Hepatocyte (in vitro differentiated cells): ENCODE data around the gene ADGRV1. TPM values are rescaled to one million over a fixed set of nuclear protein-coding genes. Genes with fewer than 3 reads are reported as not detected.

ENCODE experiments used
- DNase-seq: peaks from one replicate; pipeline ENCODE4 v3.0.0-alpha.2; 2016; ENCODE audit warnings: low spot score
- H2AFZ ChIP-seq: fragments of 200-600 bp; sonication (generic); 2 replicates; pipeline ENCODE4 v1.6.0; 2016; ENCODE audit warnings: antibody characterized with exemption, mild to moderate bottlenecking
- H3K27ac ChIP-seq: fragments of 200-600 bp; sonication (generic); 2 replicates; pipeline ENCODE4 v1.5.1; 2016; ENCODE audit warnings: mild to moderate bottlenecking
- H3K27me3 ChIP-seq: fragments of 200-600 bp; sonication (generic); 2 replicates; pipeline ENCODE4 v1.6.1; 2016
- H3K36me3 ChIP-seq: fragments of 200-600 bp; sonication (generic); replicated peaks from 2 replicates; pipeline ENCODE4 v1.5.1; 2016; ENCODE audit warnings: low read depth; ENCODE audit not compliant: insufficient read depth
- H3K4me1 ChIP-seq: fragments of 200-600 bp; sonication (generic); 2 replicates; pipeline ENCODE4 v1.5.1; 2016; ENCODE audit warnings: mild to moderate bottlenecking, moderate library complexity; ENCODE audit not compliant: insufficient read depth
- H3K4me2 ChIP-seq: fragments of 200-600 bp; sonication (generic); 2 replicates; pipeline ENCODE4 v1.6.0; 2016
- H3K4me3 ChIP-seq: fragments of 200-600 bp; sonication (generic); 2 replicates; pipeline ENCODE4 v1.5.1; 2016; ENCODE audit warnings: mild to moderate bottlenecking
- H3K79me2 ChIP-seq: fragments of 200-600 bp; sonication (generic); 2 replicates; pipeline ENCODE4 v1.6.0; 2017; ENCODE audit warnings: mild to moderate bottlenecking
- H3K9me2 ChIP-seq: fragments of 200-600 bp; sonication (generic); replicated peaks from 2 replicates; pipeline ENCODE4 v1.6.0; 2017; ENCODE audit warnings: mild to moderate bottlenecking; ENCODE audit not compliant: insufficient read depth
- H3K9me3 ChIP-seq: fragments of 200-600 bp; sonication (generic); 2 replicates; pipeline ENCODE4 v1.5.1; 2016; ENCODE audit warnings: low read depth, mild to moderate bottlenecking
- H4K20me1 ChIP-seq: fragments of 200-600 bp; sonication (generic); 2 replicates; pipeline ENCODE4 v1.6.0; 2016; ENCODE audit warnings: mild to moderate bottlenecking; ENCODE audit not compliant: insufficient read depth, poor library complexity, severe bottlenecking
- EZH2 ChIP-seq: fragments of 200-600 bp; sonication (generic); IDR thresholded peaks from 2 replicates; pipeline ENCODE4 v1.6.1; 2016; ENCODE audit warnings: antibody characterized with exemption, mild to moderate bottlenecking, borderline replicate concordance
- EZH2phosphoT487 ChIP-seq: fragments of 200-600 bp; sonication (generic); IDR thresholded peaks from one replicate; pipeline ENCODE4 v1.6.1; 2018; ENCODE audit warnings: antibody characterized with exemption, mild to moderate bottlenecking, low read depth, moderate library complexity; ENCODE audit not compliant: unreplicated experiment, severe bottlenecking
- WGBS: methylation state at CpG from one replicate; pipeline ENCODE4 v1.1.6; 2016; ENCODE audit warnings: low lambda C conversion rate; ENCODE audit errors: missing lambda C conversion rate; 5-methylcytosine and 5-hydroxymethylcytosine counted together
- polyA plus RNA-seq: library from polyadenylated mRNA; unstranded; fragments of >200 nt; fragmentation: Nextera tagmentation; extraction: Ambion mirVana; gene quantifications from 2 replicates; pipeline ENCODE4 v1.2.1, GENCODE V29; 2016
- total RNA-seq: library from RNA; depleted of rRNA; stranded (reverse); fragments of >200 nt; gene quantifications from 2 replicates; pipeline ENCODE4 v1.2.3, GENCODE V29; 2014
- TF ChIP-seq, protein P1 (sequence below): fragments of 200-600 bp; sonication (generic); IDR thresholded peaks from 2 replicates; pipeline ENCODE4 v1.5.1; 2016; ENCODE audit warnings: antibody characterized with exemption, mild to moderate bottlenecking; ENCODE audit not compliant: poor library complexity

ADGRV1 gene
- total and polyA plus RNA-seq, 2 experiments from 2014 or later, result 74.9 to 88.3 TPM

DNA sequence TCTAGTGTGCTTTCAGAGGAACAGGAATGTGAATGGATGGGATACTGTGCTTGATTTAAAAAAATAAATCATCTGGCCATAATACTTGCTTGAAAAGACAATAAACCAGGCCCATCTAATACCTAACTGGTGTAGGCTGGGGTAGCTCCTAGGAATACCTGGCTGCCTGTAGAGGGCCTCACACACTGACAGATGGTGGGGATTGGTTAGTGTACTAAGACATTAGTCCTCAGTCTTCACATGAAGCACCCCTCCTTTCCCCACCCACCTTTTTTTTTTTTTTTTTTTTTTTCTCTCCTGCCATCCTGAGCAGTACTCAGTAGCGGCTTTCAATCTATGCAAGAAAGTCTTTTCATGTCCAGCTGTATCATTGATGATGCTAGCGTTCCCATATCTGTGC lies 130.5 kb downstream of the ADGRV1 start:
- H3K9me3 ChIP-seq, result no peaks in the 10 kb centered on the region
- H3K4me3 ChIP-seq, result no peak overlapping the region
- no peak overlapping the region for H3K4me2 ChIP-seq
- 95% methylated on average over 2 of the region's 2 CpGs for WGBS
- DNase-seq, result no peak
- H3K4me1 ChIP-seq, result no peaks in the 10 kb centered on the region
- TF ChIP-seq EZH2phosphoT487, result no peak
- no peak for TF ChIP-seq EZH2
- TF ChIP-seq, protein P1, sequence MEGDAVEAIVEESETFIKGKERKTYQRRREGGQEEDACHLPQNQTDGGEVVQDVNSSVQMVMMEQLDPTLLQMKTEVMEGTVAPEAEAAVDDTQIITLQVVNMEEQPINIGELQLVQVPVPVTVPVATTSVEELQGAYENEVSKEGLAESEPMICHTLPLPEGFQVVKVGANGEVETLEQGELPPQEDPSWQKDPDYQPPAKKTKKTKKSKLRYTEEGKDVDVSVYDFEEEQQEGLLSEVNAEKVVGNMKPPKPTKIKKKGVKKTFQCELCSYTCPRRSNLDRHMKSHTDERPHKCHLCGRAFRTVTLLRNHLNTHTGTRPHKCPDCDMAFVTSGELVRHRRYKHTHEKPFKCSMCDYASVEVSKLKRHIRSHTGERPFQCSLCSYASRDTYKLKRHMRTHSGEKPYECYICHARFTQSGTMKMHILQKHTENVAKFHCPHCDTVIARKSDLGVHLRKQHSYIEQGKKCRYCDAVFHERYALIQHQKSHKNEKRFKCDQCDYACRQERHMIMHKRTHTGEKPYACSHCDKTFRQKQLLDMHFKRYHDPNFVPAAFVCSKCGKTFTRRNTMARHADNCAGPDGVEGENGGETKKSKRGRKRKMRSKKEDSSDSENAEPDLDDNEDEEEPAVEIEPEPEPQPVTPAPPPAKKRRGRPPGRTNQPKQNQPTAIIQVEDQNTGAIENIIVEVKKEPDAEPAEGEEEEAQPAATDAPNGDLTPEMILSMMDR, result no peak
- no peaks in the 10 kb centered on the region for H3K36me3 ChIP-seq
- H3K9me2 ChIP-seq, result no peaks in the 10 kb centered on the region
- no peaks in the 10 kb centered on the region for H4K20me1 ChIP-seq
- H3K27me3 ChIP-seq, result no peaks in the 10 kb centered on the region
- H2AFZ ChIP-seq, result no peak overlapping the region
- H3K27ac ChIP-seq, result no peak overlapping the region
- no peaks in the 10 kb centered on the region for H3K79me2 ChIP-seq

DNA sequence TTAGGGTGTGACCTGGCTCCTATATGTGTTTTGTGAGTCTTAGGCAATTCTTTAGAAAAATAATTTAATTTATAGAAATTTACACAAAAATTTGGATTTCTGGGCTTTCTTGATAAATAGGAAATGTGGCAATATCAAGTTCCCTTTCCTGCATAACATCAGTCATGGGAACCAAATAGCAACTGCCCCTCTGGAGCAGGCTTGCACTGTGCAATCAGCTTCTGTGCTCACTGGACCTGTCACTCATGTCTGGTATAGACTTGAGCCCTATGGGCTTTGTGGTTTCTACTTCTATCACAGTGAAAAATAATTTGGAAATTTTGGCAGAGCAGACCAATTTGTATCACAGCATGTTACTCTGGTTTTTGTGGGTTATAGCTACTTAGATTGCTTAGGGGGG lies 131.7 kb downstream of the ADGRV1 start:
- TF ChIP-seq, protein P1, result no peak
- TF ChIP-seq EZH2phosphoT487 (no peak), EZH2 (no peak)
- no peak for DNase-seq
- no peaks in the 10 kb centered on the region for H3K27me3 ChIP-seq

DNA sequence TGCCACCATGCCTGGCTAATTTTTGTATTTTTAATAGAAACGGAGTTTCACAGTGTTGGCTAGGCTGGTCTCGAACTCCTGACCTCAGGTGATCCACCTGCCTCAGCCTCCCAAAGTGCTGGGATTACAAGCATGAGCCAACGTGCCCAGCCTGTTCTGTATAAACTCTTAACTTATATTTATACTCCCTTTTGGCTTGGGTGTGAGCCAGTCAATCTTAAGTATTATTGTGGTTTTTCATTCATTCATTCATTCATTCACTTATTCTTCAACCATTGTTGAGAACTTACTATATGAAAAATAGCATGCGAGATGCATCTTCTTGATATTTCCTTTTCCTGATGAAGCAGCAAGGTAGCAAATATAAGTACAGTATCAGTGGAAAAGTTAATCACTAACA lies 132.9 kb downstream of the ADGRV1 start:
- Histone ChIP-seq H2AFZ (no peak overlapping the region), H3K4me1 (no peaks in the 10 kb centered on the region), H3K9me3 (no peaks in the 10 kb centered on the region), H3K27ac (no peak overlapping the region), H3K9me2 (no peaks in the 10 kb centered on the region), H3K36me3 (no peaks in the 10 kb centered on the region), H4K20me1 (no peaks in the 10 kb centered on the region), H3K27me3 (no peaks in the 10 kb centered on the region), H3K4me3 (no peak overlapping the region), H3K79me2 (no peaks in the 10 kb centered on the region), H3K4me2 (no peak overlapping the region)
- TF ChIP-seq, protein P1, result no peak
- TF ChIP-seq EZH2phosphoT487, result no peak
- TF ChIP-seq EZH2, result no peak
- 94% methylated on average over 4 of the region's 4 CpGs for WGBS
- DNase-seq, result no peak

More for the DNA sequence above, 131.7 kb downstream of the ADGRV1 start:
- H2AFZ ChIP-seq, result no peak overlapping the region
- no peak overlapping the region for H3K27ac ChIP-seq
- H3K4me3 ChIP-seq, result no peak overlapping the region
- H3K9me3 ChIP-seq, result no peaks in the 10 kb centered on the region
- no peaks in the 10 kb centered on the region for H4K20me1 ChIP-seq
- no peaks in the 10 kb centered on the region for H3K4me1 ChIP-seq
- H3K79me2 ChIP-seq, result no peaks in the 10 kb centered on the region
- H3K36me3 ChIP-seq, result no peaks in the 10 kb centered on the region
- no peaks in the 10 kb centered on the region for H3K9me2 ChIP-seq
- H3K4me2 ChIP-seq, result no peak overlapping the region

DNA sequence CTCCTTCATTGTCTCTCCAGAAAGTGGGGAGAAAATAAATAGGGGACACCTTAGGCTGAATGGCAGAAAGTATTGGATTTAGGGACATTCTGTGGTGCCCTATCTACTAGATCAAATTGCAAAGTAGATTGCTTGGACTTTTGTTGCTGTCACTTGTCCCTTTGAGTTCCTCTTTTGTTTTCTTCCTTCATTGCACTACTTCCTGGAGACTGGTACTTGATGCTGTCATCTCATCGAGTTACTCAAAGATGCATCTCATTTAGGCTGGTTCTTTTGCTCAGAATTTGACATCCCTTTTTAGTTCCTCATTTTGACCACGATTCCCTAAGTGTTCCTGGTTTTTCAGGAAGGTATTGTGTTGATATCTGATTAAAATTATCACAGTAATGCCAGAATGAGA lies 137.6 kb downstream of the ADGRV1 start:
- Histone ChIP-seq H4K20me1 (no peaks in the 10 kb centered on the region), H3K36me3 (no peaks in the 10 kb centered on the region), H3K79me2 (no peaks in the 10 kb centered on the region), H3K27me3 (no peaks in the 10 kb centered on the region), H3K9me3 (no peaks in the 10 kb centered on the region), H3K4me3 (no peak overlapping the region), H3K9me2 (no peaks in the 10 kb centered on the region), H3K27ac (no peak overlapping the region), H2AFZ (no peak overlapping the region), H3K4me1 (no peaks in the 10 kb centered on the region), H3K4me2 (no peak overlapping the region)
- TF ChIP-seq EZH2 (no peak), EZH2phosphoT487 (no peak)
- TF ChIP-seq, protein P1, result no peak
- WGBS, result 60% methylated on average over 2 of the region's 2 CpGs
- no peak for DNase-seq
